NT2/D1 (cell line): Measurements from ENCODE around the gene SIL1.

ENCODE experiments used
- DNase-seq: peaks from one replicate; pipeline ENCODE4 v3.0.0-alpha.2; 2011; ENCODE audit warnings: low read depth, low spot score
- H3K27me3 ChIP-seq: 2 replicates; pipeline ENCODE4 v1.6.0; 2011; ENCODE audit warnings: mild to moderate bottlenecking; ENCODE audit not compliant: insufficient read length, insufficient read depth
- H3K36me3 ChIP-seq: 2 replicates; pipeline ENCODE4 v1.6.1; 2011; ENCODE audit warnings: mild to moderate bottlenecking, low read length, mixed read lengths; ENCODE audit not compliant: insufficient read depth, insufficient read length
- H3K4me1 ChIP-seq: 2 replicates; pipeline ENCODE4 v1.5.1; 2011; ENCODE audit not compliant: insufficient read depth, insufficient read length
- H3K4me3 ChIP-seq: 2 replicates; pipeline ENCODE4 v1.5.1; 2011; ENCODE audit warnings: low read depth; ENCODE audit not compliant: insufficient read length
- H3K9ac ChIP-seq: 2 replicates; pipeline ENCODE4 v1.6.0; 2011; ENCODE audit warnings: low read depth; ENCODE audit not compliant: insufficient read length
- H3K9me3 ChIP-seq: 2 replicates; pipeline ENCODE4 v1.5.1; 2011; ENCODE audit warnings: mild to moderate bottlenecking, low read length; ENCODE audit not compliant: insufficient read depth
- SUZ12 ChIP-seq: IDR thresholded peaks from 2 replicates; pipeline ENCODE4 v1.6.1; 2011; ENCODE audit not compliant: insufficient read length, insufficient read depth; ENCODE audit errors: extremely low read depth
- YY1 ChIP-seq: IDR thresholded peaks from 2 replicates; pipeline ENCODE4 v1.6.1; 2011; ENCODE audit not compliant: insufficient read length, insufficient read depth
- ZNF274 ChIP-seq: IDR thresholded peaks from 2 replicates; pipeline ENCODE4 v1.6.1; 2011; ENCODE audit warnings: mild to moderate bottlenecking, low read depth, low read length

The SIL1 gene

GRCh38 chr5:139130214-139130613, 68.0 kb downstream of the SIL1 start:
- Histone ChIP-seq H3K36me3 (no peaks in the 10 kb centered on the region), H3K4me3 (no peak overlapping the region), H3K9ac (no peak overlapping the region), H3K4me1 (peaks cover 4% of the 10 kb centered on the region), H3K27me3 (no peaks in the 10 kb centered on the region), H3K9me3 (no peaks in the 10 kb centered on the region)
- DNase-seq: no peak
- TF ChIP-seq ZNF274 (no peak), SUZ12 (no peak), YY1 (no peak)

GRCh38 chr5:139126711-139127111, 71.5 kb downstream of the SIL1 start:
- Histone ChIP-seq H3K27me3 (no peaks in the 10 kb centered on the region), H3K4me1 (peaks cover 4% of the 10 kb centered on the region), H3K9me3 (no peaks in the 10 kb centered on the region), H3K9ac (no peak overlapping the region), H3K36me3 (no peaks in the 10 kb centered on the region), H3K4me3 (no peak overlapping the region)
- TF ChIP-seq SUZ12: no peak
- TF ChIP-seq ZNF274: no peak
- TF ChIP-seq YY1: no peak
- DNase-seq: no peak

GRCh38 chr5:139125991-139126390, 72.2 kb downstream of the SIL1 start:
- H3K9me3 ChIP-seq: no peaks in the 10 kb centered on the region
- H3K4me3 ChIP-seq: no peak overlapping the region
- H3K4me1 ChIP-seq: no peaks in the 10 kb centered on the region
- no peak for TF ChIP-seq ZNF274
- no peak for TF ChIP-seq YY1
- no peak for TF ChIP-seq SUZ12
- no peaks in the 10 kb centered on the region for H3K36me3 ChIP-seq
- no peaks in the 10 kb centered on the region for H3K27me3 ChIP-seq
- no peak for DNase-seq
- no peak overlapping the region for H3K9ac ChIP-seq

GRCh38 chr5:139124774-139125520, 73.2 kb downstream of the SIL1 start:
- Histone ChIP-seq H3K27me3 (no peaks in the 10 kb centered on the region), H3K36me3 (peaks cover 10% of the 10 kb centered on the region), H3K4me3 (no peak overlapping the region), H3K4me1 (no peaks in the 10 kb centered on the region), H3K9me3 (no peaks in the 10 kb centered on the region), H3K9ac (no peak overlapping the region)
- no peak for DNase-seq
- TF ChIP-seq YY1 (no peak), SUZ12 (no peak), ZNF274 (no peak)

- no peaks in the 10 kb centered on the region for H3K4me1 ChIP-seq
- peaks cover 13% of the 10 kb centered on the region for H3K36me3 ChIP-seq
- no peak overlapping the region for H3K4me3 ChIP-seq
- H3K9ac ChIP-seq: no peak overlapping the region
- no peaks in the 10 kb centered on the region for H3K27me3 ChIP-seq
- no peak for TF ChIP-seq SUZ12
- no peaks in the 10 kb centered on the region for H3K9me3 ChIP-seq
- no peak for DNase-seq
These were observed 77.0 kb downstream of the SIL1 start for GRCh38 chr5:139121120-139121519.

GRCh38 chr5:139120521-139120920, 77.6 kb downstream of the SIL1 start:
- TF ChIP-seq SUZ12 (no peak), ZNF274 (no peak), YY1 (no peak)
- Histone ChIP-seq H3K4me3 (no peak overlapping the region), H3K27me3 (no peaks in the 10 kb centered on the region), H3K4me1 (no peaks in the 10 kb centered on the region), H3K36me3 (peaks cover 13% of the 10 kb centered on the region), H3K9ac (no peak overlapping the region), H3K9me3 (no peaks in the 10 kb centered on the region)
- no peak for DNase-seq

GRCh38 chr5:139118804-139119203, 79.4 kb downstream of the SIL1 start:
- H3K4me1 ChIP-seq: no peaks in the 10 kb centered on the region
- no peak overlapping the region for H3K4me3 ChIP-seq
- no peaks in the 10 kb centered on the region for H3K9me3 ChIP-seq
- H3K36me3 ChIP-seq: peaks cover 13% of the 10 kb centered on the region
- no peak for TF ChIP-seq ZNF274
- TF ChIP-seq YY1: no peak
- TF ChIP-seq SUZ12: no peak
- no peaks in the 10 kb centered on the region for H3K27me3 ChIP-seq
- no peak for DNase-seq
- H3K9ac ChIP-seq: no peak overlapping the region
